IPS-11a (cell line): ENCODE measurements around the gene KLF13.

Experiments
- H3K4me3 ChIP-seq: one replicate; pipeline ENCODE4 v1.5.1; 2013; ENCODE audit warnings: low read depth, low read length, control low read depth

KLF13 gene

GRCh38 chr15:31360843-31361763 is 34.5 kb downstream of the KLF13 start:
- no peak overlapping the region for H3K4me3 ChIP-seq

GRCh38 chr15:31361764-31362515 is 35.3 kb downstream of the KLF13 start:
- no peak overlapping the region for H3K4me3 ChIP-seq

GRCh38 chr15:31362886-31363285 is 36.3 kb downstream of the KLF13 start:
- no peak overlapping the region for H3K4me3 ChIP-seq

- H3K4me3 ChIP-seq = no peak overlapping the region
These were observed 37.8 kb downstream of the KLF13 start for GRCh38 chr15:31364301-31365031.

- H3K4me3 ChIP-seq = no peak overlapping the region
These were observed 38.5 kb downstream of the KLF13 start for GRCh38 chr15:31365032-31365654.

GRCh38 chr15:31365655-31366127 is 39.1 kb downstream of the KLF13 start:
- no peak overlapping the region for H3K4me3 ChIP-seq

- no peak overlapping the region for H3K4me3 ChIP-seq
These were observed 39.6 kb downstream of the KLF13 start for GRCh38 chr15:31366169-31366734.

GRCh38 chr15:31367021-31367729 is 40.5 kb downstream of the KLF13 start:
- no peak overlapping the region for H3K4me3 ChIP-seq

GRCh38 chr15:31367730-31368344 is 41.2 kb downstream of the KLF13 start:
- H3K4me3 ChIP-seq = no peak overlapping the region

- H3K4me3 ChIP-seq = no peak overlapping the region
These were observed 43.1 kb downstream of the KLF13 start for GRCh38 chr15:31369727-31370126.

- H3K4me3 ChIP-seq = no peak overlapping the region
These were observed 45.0 kb downstream of the KLF13 start for GRCh38 chr15:31371520-31372240.

GRCh38 chr15:31372635-31373091 is 46.0 kb downstream of the KLF13 start:
- H3K4me3 ChIP-seq = no peak overlapping the region

- no peak overlapping the region for H3K4me3 ChIP-seq
These were observed 46.6 kb downstream of the KLF13 start for GRCh38 chr15:31373096-31373865.

- H3K4me3 ChIP-seq = no peak overlapping the region
These were observed 47.3 kb downstream of the KLF13 start for GRCh38 chr15:31373970-31374369.

GRCh38 chr15:31374489-31374888 is 47.9 kb downstream of the KLF13 start:
- no peak overlapping the region for H3K4me3 ChIP-seq

GRCh38 chr15:31374986-31375385 is 48.4 kb downstream of the KLF13 start:
- no peak overlapping the region for H3K4me3 ChIP-seq

- H3K4me3 ChIP-seq = no peak overlapping the region
These were observed 49.1 kb downstream of the KLF13 start for GRCh38 chr15:31375772-31376171.

- H3K4me3 ChIP-seq = no peak overlapping the region
These were observed 49.9 kb downstream of the KLF13 start for GRCh38 chr15:31376511-31376910.
